ENCODE data around the gene SYT1.

GRCh38 chr12:79400481-79400880, 535.9 kb downstream of the SYT1 start:
- TF ChIP-seq POLR2A (IDR thresholded peaks at IDR 0.05; ENCODE audit: low read depth, low read length) (no peak), TAF1 (IDR thresholded peaks at IDR 0.05; ENCODE audit: borderline replicate concordance, low read depth, low read length) (no peak)

All from GM12892 (cell line).